Measurements from ENCODE around the gene ARF1. TPM values are rescaled to one million over a fixed set of nuclear protein-coding genes. Genes with fewer than 3 reads are reported as not detected.

Gene ARF1
- total RNA-seq, 4 donors from 2014 or later, result 165 to 340 (median 203) TPM

DNA sequence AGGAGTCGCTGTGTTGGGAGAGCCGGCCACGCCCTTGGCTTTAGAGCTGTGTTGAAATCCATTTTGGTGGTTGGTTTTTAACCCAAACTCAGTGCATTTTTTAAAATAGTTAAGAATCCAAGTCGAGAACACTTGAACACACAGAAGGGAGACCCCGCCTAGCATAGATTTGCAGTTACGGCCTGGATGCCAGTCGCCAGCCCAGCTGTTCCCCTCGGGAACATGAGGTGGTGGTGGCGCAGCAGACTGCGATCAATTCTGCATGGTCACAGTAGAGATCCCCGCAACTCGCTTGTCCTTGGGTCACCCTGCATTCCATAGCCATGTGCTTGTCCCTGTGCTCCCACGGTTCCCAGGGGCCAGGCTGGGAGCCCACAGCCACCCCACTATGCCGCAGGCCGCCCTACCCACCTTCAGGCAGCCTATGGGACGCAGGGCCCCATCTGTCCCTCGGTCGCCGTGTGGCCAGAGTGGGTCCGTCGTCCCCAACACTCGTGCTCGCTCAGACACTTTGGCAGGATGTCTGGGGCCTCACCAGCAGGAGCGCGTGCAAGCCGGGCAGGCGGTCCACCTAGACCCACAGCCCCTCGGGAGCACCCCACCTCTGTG lies 15.9 kb downstream of the ARF1 start:
- Histone ChIP-seq H3K27ac (no peak overlapping the region), H3K27me3 (no peaks in the 10 kb centered on the region), H3K36me3 (no peaks in the 10 kb centered on the region), H3K4me3 (no peak overlapping the region), H3K9me3 (peaks cover 0 to 12% of the 10 kb centered on the region in 2 donors), H3K4me1 (peaks cover 0 to 9% of the 10 kb centered on the region in 2 donors)
- DNase-seq, result no peak
- no peak for TF ChIP-seq POLR2A (IDR thresholded peaks at IDR 0.05)
- TF ChIP-seq, protein P1, sequence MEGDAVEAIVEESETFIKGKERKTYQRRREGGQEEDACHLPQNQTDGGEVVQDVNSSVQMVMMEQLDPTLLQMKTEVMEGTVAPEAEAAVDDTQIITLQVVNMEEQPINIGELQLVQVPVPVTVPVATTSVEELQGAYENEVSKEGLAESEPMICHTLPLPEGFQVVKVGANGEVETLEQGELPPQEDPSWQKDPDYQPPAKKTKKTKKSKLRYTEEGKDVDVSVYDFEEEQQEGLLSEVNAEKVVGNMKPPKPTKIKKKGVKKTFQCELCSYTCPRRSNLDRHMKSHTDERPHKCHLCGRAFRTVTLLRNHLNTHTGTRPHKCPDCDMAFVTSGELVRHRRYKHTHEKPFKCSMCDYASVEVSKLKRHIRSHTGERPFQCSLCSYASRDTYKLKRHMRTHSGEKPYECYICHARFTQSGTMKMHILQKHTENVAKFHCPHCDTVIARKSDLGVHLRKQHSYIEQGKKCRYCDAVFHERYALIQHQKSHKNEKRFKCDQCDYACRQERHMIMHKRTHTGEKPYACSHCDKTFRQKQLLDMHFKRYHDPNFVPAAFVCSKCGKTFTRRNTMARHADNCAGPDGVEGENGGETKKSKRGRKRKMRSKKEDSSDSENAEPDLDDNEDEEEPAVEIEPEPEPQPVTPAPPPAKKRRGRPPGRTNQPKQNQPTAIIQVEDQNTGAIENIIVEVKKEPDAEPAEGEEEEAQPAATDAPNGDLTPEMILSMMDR (IDR thresholded peaks at IDR 0.05), result no peak
- intact Hi-C loops (cut with DNase I; ENCODE audit: low total_unique reads), result no loop called here

DNA sequence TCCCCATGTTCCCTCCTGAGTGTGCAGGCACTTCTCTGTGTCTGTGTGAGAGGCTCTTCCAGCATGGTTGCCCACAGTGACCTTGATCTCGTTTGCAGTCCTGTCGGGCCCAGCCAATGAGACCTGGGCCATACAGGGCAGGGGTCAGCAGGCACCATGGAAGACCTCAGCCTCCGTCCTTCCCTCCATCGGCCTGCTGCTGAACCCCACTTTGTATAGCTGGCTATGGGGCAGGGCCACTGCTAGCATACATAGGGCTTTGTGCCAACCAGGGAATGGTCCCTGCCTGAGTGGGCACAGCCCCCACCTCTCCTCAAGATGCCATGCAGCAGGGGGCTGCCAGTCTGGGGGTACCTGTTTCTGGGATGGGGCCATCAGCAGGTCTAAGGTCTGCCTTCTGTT lies 16.8 kb downstream of the ARF1 start:
- Histone ChIP-seq H3K4me1 (peaks cover 0 to 13% of the 10 kb centered on the region in 2 donors), H3K9me3 (peaks cover 0 to 7% of the 10 kb centered on the region in 2 donors), H3K27me3 (no peaks in the 10 kb centered on the region), H3K27ac (no peak overlapping the region), H3K4me3 (no peak overlapping the region), H3K36me3 (no peaks in the 10 kb centered on the region)
- intact Hi-C loops (cut with DNase I; ENCODE audit: low total_unique reads), result no loop called here
- TF ChIP-seq, protein P1 (IDR thresholded peaks at IDR 0.05), result no peak
- TF ChIP-seq POLR2A (IDR thresholded peaks at IDR 0.05), result no peak
- no peak for DNase-seq

DNA sequence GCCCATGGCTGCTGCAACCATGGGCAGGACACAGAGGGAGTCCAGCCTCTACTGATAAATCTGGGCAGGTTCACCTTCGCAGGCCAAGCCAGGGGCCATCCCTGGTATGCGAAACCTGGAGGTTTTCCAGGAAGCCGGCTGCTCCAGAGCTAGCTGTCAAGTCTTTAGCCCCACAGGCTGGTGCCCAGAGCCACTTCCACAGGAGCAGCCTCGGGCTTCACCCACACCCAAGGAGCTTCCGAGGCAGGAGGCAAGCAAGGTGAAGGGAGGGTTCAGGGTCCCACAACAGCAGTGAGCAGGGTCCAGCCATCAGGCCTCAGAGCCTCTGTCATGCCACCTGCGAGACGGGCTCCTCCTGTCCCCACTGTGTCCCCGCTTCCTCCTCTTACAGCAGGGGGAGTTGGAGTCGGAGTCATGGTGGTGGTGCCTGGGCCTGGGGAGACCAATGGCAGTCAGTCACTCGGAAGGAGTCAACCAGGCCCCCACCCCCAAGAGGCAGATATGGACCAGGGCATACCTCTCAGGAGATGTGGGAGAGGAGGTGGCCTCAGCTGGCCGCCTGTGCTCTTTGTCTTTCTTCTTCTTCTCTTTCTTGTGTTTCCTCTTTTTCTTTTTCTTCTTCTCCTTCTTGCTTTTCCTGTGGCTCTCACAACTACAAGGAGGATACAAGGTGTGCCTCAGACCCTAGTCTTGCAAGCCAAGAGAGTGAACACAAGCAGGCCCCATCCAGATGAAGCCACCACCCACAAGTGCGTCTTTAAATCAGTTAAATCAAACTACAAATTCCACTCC lies 18.5 kb downstream of the ARF1 start:
- no peaks in the 10 kb centered on the region for H3K36me3 ChIP-seq
- H3K27ac ChIP-seq, result no peak overlapping the region
- intact Hi-C loops (cut with DNase I; ENCODE audit: low total_unique reads), result no loop called here
- H3K27me3 ChIP-seq, result no peaks in the 10 kb centered on the region
- H3K9me3 ChIP-seq, result no peaks in the 10 kb centered on the region
- TF ChIP-seq, protein P1 (IDR thresholded peaks at IDR 0.05), result no peak
- no peak for TF ChIP-seq POLR2A (IDR thresholded peaks at IDR 0.05)
- no peak for DNase-seq
- H3K4me3 ChIP-seq, result no peak overlapping the region
- H3K4me1 ChIP-seq, result peaks cover 0 to 13% of the 10 kb centered on the region in 2 donors

DNA sequence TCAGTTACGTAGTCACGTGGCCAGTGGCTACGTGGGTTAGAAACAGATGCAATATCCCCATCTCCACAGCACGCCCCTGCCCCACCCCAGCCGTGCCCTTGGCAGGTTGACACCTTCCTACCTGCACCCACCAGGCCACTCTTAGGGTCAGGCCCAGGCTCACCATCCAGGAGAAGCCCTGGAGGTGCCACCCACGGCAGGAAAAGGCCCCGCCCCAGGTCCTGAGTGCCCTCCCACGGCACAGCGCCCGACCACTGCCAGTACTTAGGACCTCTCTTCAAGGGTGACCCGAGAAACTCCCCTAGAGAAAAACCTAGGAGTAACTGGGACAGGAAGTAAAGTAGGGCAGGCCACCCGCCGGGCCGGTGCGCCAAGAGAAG lies 19.1 kb downstream of the ARF1 start:
- Histone ChIP-seq H3K27ac (peak overlapping the region in 1 of 2 donors; percentile 92), H3K27me3 (no peaks in the 10 kb centered on the region), H3K4me1 (peaks cover 0 to 13% of the 10 kb centered on the region in 2 donors), H3K36me3 (no peaks in the 10 kb centered on the region), H3K4me3 (no peak overlapping the region), H3K9me3 (no peaks in the 10 kb centered on the region)
- intact Hi-C loops (cut with DNase I; ENCODE audit: low total_unique reads), result no loop called here
- TF ChIP-seq, protein P1 (IDR thresholded peaks at IDR 0.05), result no peak
- TF ChIP-seq POLR2A (IDR thresholded peaks at IDR 0.05), result no peak
- DNase-seq, result no peak
